CD14-positive monocyte (primary cell): Measurements from ENCODE around the gene PNO1. TPM values are rescaled to one million over a fixed set of nuclear protein-coding genes. Genes with fewer than 3 reads are reported as not detected.

Experiments used
- DNase-seq, 3 donors: peaks; one replicate each; pipeline ENCODE4 v3.0.0-alpha.2; 2011 to 2022
- H2AFZ ChIP-seq: 2 replicates; pipeline ENCODE4 v1.6.0; 2012; ENCODE audit warnings: mild to moderate bottlenecking, low read depth, low read length, inconsistent platforms; ENCODE audit not compliant: insufficient read depth, poor library complexity, severe bottlenecking
- H3K27ac ChIP-seq, 2 donors: 1 replicate in 1 of 2; 2 replicates in 1 of 2; pipeline ENCODE4 v1.5.1; 2012 to 2013; ENCODE audit warnings: low read length in 2 of 2, control low read depth in 1 of 2, inconsistent platforms in 1 of 2, low read depth in 1 of 2, mild to moderate bottlenecking in 1 of 2
- H3K27me3 ChIP-seq, 2 donors: one replicate each; pipeline versions ENCODE4 v1.6.0 to v1.6.1; 2011 to 2013; ENCODE audit warnings: low read length in 2 of 2; ENCODE audit not compliant: control insufficient read depth in 2 of 2, insufficient read depth in 2 of 2
- H3K36me3 ChIP-seq, 2 donors: replicated peaks in 1 of 2; 1 replicate in 1 of 2; 2 replicates in 1 of 2; pipeline versions ENCODE4 v1.5.1 to v1.6.1; 2012 to 2013; ENCODE audit warnings: low read length in 2 of 2, control low read depth in 1 of 2, inconsistent platforms in 1 of 2, mild to moderate bottlenecking in 1 of 2; ENCODE audit not compliant: insufficient read depth in 2 of 2, control insufficient read depth in 1 of 2
- H3K4me1 ChIP-seq, 2 donors: 1 replicate in 1 of 2; 2 replicates in 1 of 2; pipeline versions ENCODE4 v1.5.1 to v1.6.1; 2012 to 2013; ENCODE audit warnings: low read length in 2 of 2, control low read depth in 1 of 2, inconsistent platforms in 1 of 2, mild to moderate bottlenecking in 1 of 2, moderate library complexity in 1 of 2; ENCODE audit not compliant: insufficient read depth in 2 of 2, control insufficient read depth in 1 of 2
- H3K4me2 ChIP-seq: replicated peaks from 2 replicates; pipeline ENCODE3; 2012; ENCODE audit warnings: low read length, moderate library complexity, mild to moderate bottlenecking; ENCODE audit not compliant: poor library complexity, severe bottlenecking; ENCODE audit errors: extremely low read depth
- H3K4me3 ChIP-seq, 3 experiments: fragments of 200-600 bp in 1 of 3; sonication (generic) in 1 of 3; replicated peaks in 1 of 3; 1 replicate in 2 of 3; 2 replicates in 1 of 3; pipeline ENCODE4 v1.5.1; 2011 to 2013; ENCODE audit warnings: low read length in 3 of 3, mild to moderate bottlenecking in 3 of 3, control low read depth in 2 of 3, low read depth in 2 of 3, inconsistent platforms in 1 of 3, moderate library complexity in 1 of 3
- H3K79me2 ChIP-seq: 2 replicates; pipeline ENCODE4 v1.6.0; 2012; ENCODE audit warnings: mild to moderate bottlenecking, control low read depth, inconsistent platforms, low read length, moderate library complexity; ENCODE audit not compliant: insufficient read depth
- H3K9ac ChIP-seq: 2 replicates; pipeline ENCODE4 v1.6.0; 2017; ENCODE audit warnings: low read length, mild to moderate bottlenecking; ENCODE audit not compliant: insufficient read depth, poor library complexity, severe bottlenecking
- H3K9me3 ChIP-seq, 2 donors: replicated peaks in 1 of 2; 1 replicate in 1 of 2; 2 replicates in 1 of 2; pipeline versions ENCODE4 v1.5.1 to v1.6.1; 2012 to 2013; ENCODE audit warnings: low read length in 2 of 2, control low read depth in 1 of 2; ENCODE audit not compliant: control insufficient read depth in 1 of 2, insufficient read depth in 1 of 2
- H4K20me1 ChIP-seq: 2 replicates; pipeline ENCODE4 v1.6.0; 2012; ENCODE audit warnings: mild to moderate bottlenecking, low read length, control low read depth, moderate library complexity; ENCODE audit not compliant: insufficient read depth
- H3K27ac Mint-ChIP-seq, 7 donors: one replicate each; pipeline ENCODE4 v1.8.0; 2020; ENCODE audit warnings: mild to moderate bottlenecking in 7 of 7, mixed read lengths in 7 of 7, moderate library complexity in 6 of 7, inconsistent platforms in 2 of 7
- H3K27me3 Mint-ChIP-seq, 3 donors: one replicate each; pipeline ENCODE4 v1.8.0; 2021 to 2022; ENCODE audit warnings: low read depth in 3 of 3, mild to moderate bottlenecking in 3 of 3, mixed read lengths in 3 of 3, moderate library complexity in 3 of 3, inconsistent platforms in 1 of 3
- H3K36me3 Mint-ChIP-seq, 2 donors: one replicate each; pipeline ENCODE4 v1.8.0; 2020; ENCODE audit warnings: mixed read lengths in 2 of 2, inconsistent platforms in 1 of 2, mild to moderate bottlenecking in 1 of 2
- H3K4me1 Mint-ChIP-seq: one replicate; pipeline ENCODE4 v1.8.0; 2020; ENCODE audit warnings: mild to moderate bottlenecking, mixed read lengths
- H3K4me3 Mint-ChIP-seq, 2 donors: one replicate each; pipeline ENCODE4 v1.8.0; 2020; ENCODE audit warnings: mild to moderate bottlenecking in 2 of 2, mixed read lengths in 2 of 2, moderate library complexity in 1 of 2
- H3K9me3 Mint-ChIP-seq, 7 donors: one replicate each; pipeline ENCODE4 v1.8.0; 2020 to 2022; ENCODE audit warnings: mixed read lengths in 7 of 7, mild to moderate bottlenecking in 6 of 7, moderate library complexity in 6 of 7, inconsistent platforms in 2 of 7
- CTCF ChIP-seq: fragments of 200-600 bp; IDR thresholded peaks from one replicate; pipeline ENCODE4 v1.8.0; 2022; ENCODE audit warnings: antibody characterized with exemption, mild to moderate bottlenecking
- WGBS: methylation state at CpG from one replicate; pipeline ENCODE4 v1.1.5; 2013; ENCODE audit warnings: missing lambda C conversion rate; ENCODE audit not compliant: insufficient coverage; 5-methylcytosine and 5-hydroxymethylcytosine counted together
- intact Hi-C, 2 donors: fragments of 100-400 bp; cut with micrococcal nuclease; formaldehyde crosslinking; loops; one replicate each; pipeline versions ENCODE4 v1.15.0 to v1.15.1; 2023
- polyA plus RNA-seq, 3 donors: library from polyadenylated mRNA; depleted of rRNA in 1 of 3; unstranded in 2 of 3; stranded (reverse) in 1 of 3; fragments of 300-500 nt in 2 of 3; fragments of >200 nt in 1 of 3; fragmentation: Illumina TruSeq in 2 of 3; gene quantifications; 1 replicate in 2 of 3; 2 replicates in 1 of 3; pipeline ENCODE4 v1.2.3, GENCODE V29; 2012 to 2021

Gene PNO1
- polyA plus RNA-seq, 3 donors: 4.7 to 14.0 (median 10.8) TPM

- Mint-ChIP-seq H3K27ac (peak overlapping the region in 2 of 7 donors; percentile 1 to 38), H3K36me3 (peaks cover under 1 to 2% of the 10 kb centered on the region in 2 donors), H3K4me3 (no peak overlapping the region), H3K4me1 (peaks cover 37% of the 10 kb centered on the region), H3K9me3 (no peaks in the 10 kb centered on the region), H3K27me3 (no peaks in the 10 kb centered on the region)
- no peaks in the 10 kb centered on the region for H3K36me3 ChIP-seq
- no peak overlapping the region for H2AFZ ChIP-seq
- H3K4me2 ChIP-seq: no peak overlapping the region
- peaks cover 96% of the 10 kb centered on the region for H4K20me1 ChIP-seq
- no peak overlapping the region for H3K27ac ChIP-seq
- H3K4me1 ChIP-seq: peaks cover 6 to 25% of the 10 kb centered on the region in 2 donors
- no CpG with 5 or more reads among the region's 3 CpGs for WGBS
- no peak overlapping the region for H3K9ac ChIP-seq
- intact Hi-C loops: loop anchor here in 1 of 2 donors (10.0 kb wide), 2 partner anchors 92 to 242 kb away; no protein-coding TSS in a partner anchor
- no peak for TF ChIP-seq CTCF
- peaks cover 96% of the 10 kb centered on the region for H3K79me2 ChIP-seq
- H3K9me3 ChIP-seq: no peaks in the 10 kb centered on the region
- H3K4me3 ChIP-seq: no peak overlapping the region
- no peak for DNase-seq
- H3K27me3 ChIP-seq: no peaks in the 10 kb centered on the region
These were observed 35.5 kb downstream of the PNO1 start for GRCh38 chr2:68193144-68193543.

- Histone ChIP-seq H3K9ac (no peak overlapping the region), H4K20me1 (peaks cover 96% of the 10 kb centered on the region), H3K4me3 (no peak overlapping the region), H3K27ac (no peak overlapping the region), H3K9me3 (no peaks in the 10 kb centered on the region), H3K79me2 (peaks cover 94% of the 10 kb centered on the region), H3K4me2 (no peak overlapping the region), H3K4me1 (peaks cover 6 to 25% of the 10 kb centered on the region in 2 donors), H2AFZ (no peak overlapping the region), H3K27me3 (no peaks in the 10 kb centered on the region), H3K36me3 (no peaks in the 10 kb centered on the region)
- Mint-ChIP-seq H3K27me3 (no peaks in the 10 kb centered on the region), H3K4me3 (no peak overlapping the region), H3K27ac (no peak overlapping the region), H3K4me1 (peaks cover 36% of the 10 kb centered on the region), H3K9me3 (no peaks in the 10 kb centered on the region), H3K36me3 (no peaks in the 10 kb centered on the region)
- no peak for DNase-seq
- intact Hi-C loops: loop anchor here in 1 of 2 donors (10.0 kb wide), 2 partner anchors 91 to 241 kb away; no protein-coding TSS in a partner anchor
- TF ChIP-seq CTCF: no peak
- no CpG with 5 or more reads among the region's 4 CpGs for WGBS
These were observed 36.2 kb downstream of the PNO1 start for GRCh38 chr2:68193787-68194372.
